Brain microvascular endothelial cell (primary cell): ENCODE measurements around the gene CYSLTR2.

ENCODE experiments used
- DNase-seq: peaks from one replicate; pipeline ENCODE4 v3.0.0-alpha.2; 2020
- H3K27ac ChIP-seq: fragments of 250-450 bp; sonication (Bioruptor Pico); 2 replicates; pipeline ENCODE4 v1.5.1; 2020; ENCODE audit warnings: mild to moderate bottlenecking, moderate library complexity
- H3K27me3 ChIP-seq: fragments of 250-450 bp; sonication (Bioruptor Pico); replicated peaks from 2 replicates; pipeline ENCODE4 v1.5.1; 2020; ENCODE audit warnings: mild to moderate bottlenecking
- H3K36me3 ChIP-seq: fragments of 250-450 bp; sonication (Bioruptor Pico); replicated peaks from 2 replicates; pipeline ENCODE4 v1.5.1; 2020; ENCODE audit warnings: mild to moderate bottlenecking
- H3K4me3 ChIP-seq: 2 replicates; pipeline ENCODE4 v1.5.1; 2011; ENCODE audit warnings: low read depth, mild to moderate bottlenecking, control low read depth, low read length, moderate library complexity
- CTCF ChIP-seq: IDR thresholded peaks from 2 replicates; pipeline ENCODE4 v1.5.1; 2011; ENCODE audit warnings: low read depth, mild to moderate bottlenecking, moderate library complexity, low read length, control low read depth, inconsistent platforms; ENCODE audit errors: missing control alignments
- in situ Hi-C: cut with HindIII; loops from 2 replicates; pipeline ENCODE4 v1.10.0; 2017; ENCODE audit warnings: low sequenced_read_pairs, low pct_ligation_motif_present

Gene CYSLTR2

DNA sequence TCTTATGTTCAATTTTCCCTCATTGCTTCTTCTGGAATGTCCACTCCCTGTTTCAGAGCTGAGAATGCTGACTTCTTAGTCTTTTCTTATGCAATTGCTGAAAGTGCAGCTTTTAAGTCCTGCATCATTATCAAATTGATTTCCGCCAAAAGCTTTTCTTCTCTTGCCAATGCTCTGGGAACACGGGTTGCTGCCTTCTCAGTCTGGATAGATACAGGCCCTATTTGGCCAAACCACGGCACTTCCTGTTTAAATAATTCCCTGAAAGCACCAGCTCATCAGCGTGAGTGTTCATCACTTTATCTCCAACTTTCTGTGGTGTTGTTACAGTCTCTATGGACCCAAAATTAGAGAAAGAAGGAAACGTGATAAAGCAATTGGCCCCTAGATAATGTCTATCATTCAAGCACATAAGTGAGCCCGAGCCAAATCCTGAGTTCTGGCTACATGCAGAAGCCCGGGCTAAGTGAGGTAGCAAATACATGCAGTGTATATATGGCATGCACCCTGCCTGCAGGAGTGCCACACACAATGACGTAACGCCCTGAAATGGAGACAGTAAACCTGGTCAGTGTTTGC lies 85.7 kb downstream of the CYSLTR2 start:
- no peak for DNase-seq
- no peak for TF ChIP-seq CTCF
- in situ Hi-C loops = no loop called here
- Histone ChIP-seq H3K27me3 (no peaks in the 10 kb centered on the region), H3K36me3 (no peaks in the 10 kb centered on the region), H3K4me3 (no peak overlapping the region), H3K27ac (no peak overlapping the region)

DNA sequence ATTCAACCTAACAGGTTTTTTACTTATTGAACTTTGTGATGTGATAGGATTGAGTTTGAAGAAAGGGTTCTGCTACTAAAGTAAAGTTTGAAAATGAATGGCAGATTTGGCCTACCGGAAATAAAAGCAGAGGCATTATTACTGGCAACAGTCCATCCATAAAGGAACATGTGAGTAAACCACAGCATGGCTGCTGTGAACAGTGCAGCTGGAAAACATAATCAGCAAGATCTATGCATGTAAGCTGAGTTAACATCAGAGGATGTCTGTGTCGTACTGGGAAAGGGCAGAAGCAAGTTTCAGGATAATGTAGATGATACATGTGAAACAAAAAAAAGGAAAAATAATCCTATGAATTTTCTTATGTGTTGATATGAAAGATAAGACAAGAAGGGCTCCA lies 87.6 kb downstream of the CYSLTR2 start:
- in situ Hi-C loops = no loop called here

GRCh38 chr13:48746821-48747220 lies 93.1 kb downstream of the CYSLTR2 start:
- Histone ChIP-seq H3K36me3 (no peaks in the 10 kb centered on the region), H3K27ac (no peak overlapping the region), H3K4me3 (no peak overlapping the region), H3K27me3 (no peaks in the 10 kb centered on the region)
- no peak for TF ChIP-seq CTCF
- in situ Hi-C loops = no loop called here
- no peak for DNase-seq

More for the DNA sequence above, 87.6 kb downstream of the CYSLTR2 start:
- no peaks in the 10 kb centered on the region for H3K27me3 ChIP-seq
- peak; percentile 58 for DNase-seq
- no peak overlapping the region for H3K27ac ChIP-seq
- no peak for TF ChIP-seq CTCF
- no peaks in the 10 kb centered on the region for H3K36me3 ChIP-seq
- no peak overlapping the region for H3K4me3 ChIP-seq

DNA sequence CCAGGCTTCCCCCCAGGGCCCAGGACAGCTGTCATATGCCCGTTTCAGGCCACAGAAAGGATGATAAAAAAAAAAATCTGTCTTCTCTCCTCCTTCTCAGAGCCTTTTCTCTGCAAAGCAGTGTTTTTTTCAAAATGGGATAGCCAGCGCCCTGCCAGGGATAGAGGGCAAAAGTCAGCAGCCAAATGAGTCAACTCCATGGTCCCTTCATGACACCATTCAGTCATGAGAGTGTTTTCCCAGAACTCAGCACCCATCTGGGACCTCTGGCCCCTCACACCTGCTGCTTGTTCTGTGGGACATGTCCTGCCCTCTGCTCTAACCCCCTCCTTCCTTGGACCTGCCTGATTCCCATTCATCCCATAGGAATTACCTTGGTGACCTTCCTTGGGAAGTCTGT lies 95.0 kb downstream of the CYSLTR2 start:
- in situ Hi-C loops = no loop called here
- H3K27ac ChIP-seq = peak overlapping the region; percentile 98
- no peak for TF ChIP-seq CTCF

DNA sequence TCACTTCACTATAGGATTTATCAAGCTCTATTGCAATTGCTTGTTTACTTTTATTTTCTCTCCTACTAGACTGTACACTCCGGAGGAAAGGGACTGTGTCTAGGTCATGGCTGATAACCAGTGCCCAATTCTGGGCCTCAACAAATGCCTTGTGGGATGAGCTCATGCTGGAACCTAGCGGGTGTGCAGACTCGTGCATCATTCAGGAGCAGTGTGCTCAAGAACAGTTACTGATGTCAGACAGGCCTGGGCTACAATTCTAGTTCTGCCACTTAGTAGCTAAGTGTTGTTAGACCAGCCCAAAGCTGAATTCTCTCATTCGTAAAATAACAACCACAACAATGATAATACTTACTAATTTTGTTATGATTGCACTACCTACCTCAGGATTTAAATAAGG lies 95.4 kb downstream of the CYSLTR2 start:
- Histone ChIP-seq H3K27ac (peak overlapping the region; percentile 98), H3K36me3 (no peaks in the 10 kb centered on the region), H3K27me3 (no peaks in the 10 kb centered on the region), H3K4me3 (no peak overlapping the region)
- DNase-seq = peak; percentile 90
- in situ Hi-C loops = no loop called here
- TF ChIP-seq CTCF = no peak

More for the DNA sequence above, 95.0 kb downstream of the CYSLTR2 start:
- no peaks in the 10 kb centered on the region for H3K36me3 ChIP-seq
- no peak overlapping the region for H3K4me3 ChIP-seq
- no peaks in the 10 kb centered on the region for H3K27me3 ChIP-seq
- DNase-seq = no peak
